ENCODE results near the gene ZBTB45.

GRCh38 chr19:58491393-58491792 lies 28.2 kb downstream of the ZBTB45 start:
- no peak for TF ChIP-seq CTCF (IDR thresholded peaks at IDR 0.05)
- TF ChIP-seq POLR2A (IDR thresholded peaks at IDR 0.05) = no peak

Data from uterus (tissue), 2 donors.